Esophagus muscularis mucosa (tissue), 3 donors: ENCODE results near the gene CEP43.

Source experiments
- CTCF ChIP-seq, 3 experiments: fragments of 200-600 bp in 2 of 3; fragments of 450-650 bp in 1 of 3; sonication (generic) in 2 of 3; IDR thresholded peaks; one replicate each; pipeline ENCODE4 v1.5.1; 2017 to 2019; ENCODE audit warnings: antibody characterized with exemption in 3 of 3, mild to moderate bottlenecking in 2 of 3, moderate library complexity in 1 of 3
- POLR2A ChIP-seq: fragments of 450-650 bp; IDR thresholded peaks from one replicate; pipeline ENCODE4 v1.6.1; 2017; ENCODE audit warnings: antibody characterized with exemption, moderate library complexity, mild to moderate bottlenecking, low read depth

GRCh38 chr6:166999884-167000253, 672 bp downstream of the CEP43 start:
- no peak for TF ChIP-seq POLR2A
- no peak for TF ChIP-seq CTCF (IDR thresholded peaks at IDR 0.05)
